ENCODE measurements around the gene LMNTD2. TPM values are rescaled to one million over a fixed set of nuclear protein-coding genes. Genes with fewer than 3 reads are reported as not detected.

The LMNTD2 gene
- total and polyA plus RNA-seq, 2 of the 13 experiments (the other 11 are each of a cell fraction or from before 2014, with no cell fraction given): 1.1 to 3.1 TPM

DNA sequence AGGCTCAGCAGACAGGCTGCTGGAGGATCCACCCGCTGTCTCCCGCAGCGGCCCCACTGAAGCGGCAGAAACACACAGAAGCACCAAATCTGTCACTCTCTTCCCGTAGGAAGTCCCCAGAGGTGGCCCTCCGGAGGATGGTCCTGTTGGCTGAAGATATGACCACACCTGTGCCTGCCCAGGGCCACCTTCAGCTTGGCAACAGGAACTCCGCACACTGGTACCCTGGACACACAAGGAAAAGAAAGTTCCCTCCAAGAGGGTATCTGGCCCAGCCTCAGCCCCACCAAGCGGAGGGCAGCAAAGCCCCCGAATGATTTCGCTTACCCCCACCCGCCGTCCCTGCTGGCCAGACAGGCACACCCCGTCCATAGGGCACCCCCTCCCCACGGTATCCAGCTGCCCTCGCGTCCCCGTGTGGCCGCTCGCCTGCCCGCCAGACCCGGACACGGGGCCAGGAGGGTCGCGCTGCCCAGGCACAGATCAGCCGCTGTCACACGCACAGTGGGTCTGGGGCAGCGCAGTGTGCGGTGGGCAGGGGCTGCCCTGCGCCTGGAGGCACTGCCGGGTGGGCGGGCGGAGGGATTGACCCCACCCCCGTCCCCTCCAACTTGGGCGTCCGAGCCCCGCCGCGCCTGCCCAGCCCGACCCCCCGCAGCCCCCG lies 7.2 kb upstream of the LMNTD2 start (continued):
- TF ChIP-seq SRY (CRISPR knock-in tag; IDR thresholded peaks at IDR 0.05) (0 out of 2 replicates have a peak, but pooled peaks have one; percentile 17), MXD1 (CRISPR knock-in tag; IDR thresholded peaks at IDR 0.05) (peak; percentile 70; the same call in 1 of the 2 replicates), ZKSCAN5 (CRISPR knock-in tag; IDR thresholded peaks at IDR 0.05) (no peak), STAT5B (CRISPR knock-in tag; IDR thresholded peaks at IDR 0.05) (no peak), ZBTB25 (CRISPR knock-in tag; IDR thresholded peaks at IDR 0.05) (0 out of 2 replicates have a peak, but pooled peaks have one; percentile 12), HBP1 (CRISPR knock-in tag; IDR thresholded peaks at IDR 0.05; ENCODE audit: low read depth) (peak; percentile 51; the same call in 1 of the 2 replicates), SNAPC2 (CRISPR knock-in tag; IDR thresholded peaks at IDR 0.05) (no peak), ZBTB7A (CRISPR knock-in tag; IDR thresholded peaks at IDR 0.05) (peak; percentile 40; the same call in 1 of the 2 replicates), ZNF672 (CRISPR knock-in tag; IDR thresholded peaks at IDR 0.05) (no peak), ZFP91 (CRISPR knock-in tag; IDR thresholded peaks at IDR 0.05; ENCODE audit: borderline replicate concordance) (peak; percentile 43; the same call in 1 of the 2 replicates), TAF1 (CRISPR knock-in tag; IDR thresholded peaks at IDR 0.05) (peak; percentile 37; the same call in 1 of the 2 replicates)
- TF ChIP-seq, protein P1, sequence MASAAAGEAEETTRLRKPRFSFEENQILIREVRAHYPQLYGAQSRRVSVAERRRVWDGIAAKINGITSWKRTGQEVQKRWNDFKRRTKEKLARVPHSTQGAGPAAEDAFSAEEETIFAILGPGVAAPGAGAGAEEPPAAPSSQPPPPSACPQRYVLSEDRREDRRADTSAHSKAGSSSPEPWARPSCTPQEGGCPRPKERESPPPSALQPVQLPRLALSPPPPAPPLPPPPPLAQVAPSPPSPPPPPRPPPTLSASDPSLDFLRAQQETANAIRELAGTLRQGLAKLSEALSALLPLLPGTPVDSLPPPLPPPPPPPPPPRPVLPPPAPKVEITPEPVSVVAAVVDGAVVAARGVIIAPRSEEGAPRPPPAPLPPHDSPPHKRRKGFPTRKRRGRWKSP (CRISPR knock-in tag; IDR thresholded peaks at IDR 0.05): peak; percentile 52; the same call in 1 of the 2 replicates

Measured in HepG2 (cell line).